ENCODE measurements around the gene USP6.
"Not testable (repeated sequence)": the region's sequence is repeated elsewhere in the genome, so short reads cannot be mapped to it uniquely, and the experiment has no call there.

The USP6 gene

DNA sequence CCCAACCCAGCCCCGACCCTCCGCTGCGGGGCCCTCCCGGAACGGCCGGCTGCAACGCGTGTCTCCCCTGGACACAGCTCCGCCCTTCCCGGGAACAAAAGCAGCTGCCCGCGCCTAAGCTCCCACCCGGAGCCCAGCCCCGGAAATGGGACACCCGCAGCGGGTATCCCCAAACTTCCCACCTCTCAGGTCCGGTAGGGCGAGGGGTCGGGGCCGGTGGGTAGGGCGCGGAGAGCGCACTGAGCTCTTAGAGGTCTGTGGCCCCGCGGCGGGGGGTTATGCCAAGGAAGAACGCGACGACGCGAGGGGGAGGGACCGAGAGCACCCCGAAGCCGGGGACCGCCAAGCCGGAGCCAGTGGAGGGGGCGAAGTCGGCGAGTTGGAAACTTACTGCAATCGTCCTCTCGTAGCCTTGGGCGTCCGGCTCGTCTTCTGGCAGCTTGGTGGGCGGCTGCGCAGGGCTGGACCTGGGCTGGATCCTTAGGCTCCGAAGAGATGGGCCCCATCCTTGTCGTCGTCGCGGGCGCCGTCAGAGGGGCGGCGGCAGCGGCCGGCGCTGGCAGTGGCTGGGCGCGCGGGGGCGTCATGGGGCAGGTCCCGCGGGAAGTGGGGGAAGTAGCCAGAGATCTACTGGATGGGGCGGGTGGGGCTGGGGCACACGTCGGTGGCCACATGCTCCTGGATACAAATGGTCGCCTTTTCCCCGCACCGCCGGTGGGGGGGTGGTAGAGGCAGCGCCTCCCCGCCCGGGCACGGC lies 6.9 kb downstream of the USP6 start:
- no peak for DNase-seq

DNA sequence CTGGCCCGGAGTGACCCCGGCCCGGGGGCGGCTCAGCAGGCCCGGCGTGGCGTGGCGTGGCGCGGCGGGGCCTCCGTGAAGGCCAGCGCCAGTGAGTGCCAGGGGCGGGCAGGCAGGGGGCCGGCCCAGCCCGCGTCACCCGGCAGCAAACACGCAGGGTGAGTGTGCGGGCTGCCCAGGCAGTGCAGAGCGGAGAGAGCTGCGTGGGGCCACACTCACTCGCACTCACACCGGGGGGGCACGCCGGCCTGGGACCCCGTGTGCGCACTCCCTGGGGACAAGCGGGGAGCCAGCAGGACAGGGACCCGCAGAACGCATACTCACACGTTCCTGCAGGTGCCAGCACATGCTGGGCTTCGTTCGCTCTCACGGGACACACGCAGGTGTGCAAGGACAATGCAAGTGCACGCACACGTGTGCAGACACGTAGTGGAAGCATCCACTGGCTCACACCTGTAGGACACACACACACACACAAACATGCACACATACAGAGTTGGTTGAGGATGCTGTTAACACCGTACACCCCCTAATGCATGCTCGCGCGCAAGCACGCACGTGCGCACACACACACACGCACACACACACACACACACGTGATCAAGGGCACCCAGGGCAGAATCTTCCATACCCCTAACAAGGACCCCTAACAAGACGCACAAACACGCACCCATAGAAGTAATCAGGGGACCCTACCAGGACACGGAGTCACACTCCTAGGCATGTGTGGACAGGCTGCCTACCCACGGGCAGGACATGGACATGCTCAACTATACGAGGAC lies 7.7 kb downstream of the USP6 start:
- no peak for DNase-seq

DNA sequence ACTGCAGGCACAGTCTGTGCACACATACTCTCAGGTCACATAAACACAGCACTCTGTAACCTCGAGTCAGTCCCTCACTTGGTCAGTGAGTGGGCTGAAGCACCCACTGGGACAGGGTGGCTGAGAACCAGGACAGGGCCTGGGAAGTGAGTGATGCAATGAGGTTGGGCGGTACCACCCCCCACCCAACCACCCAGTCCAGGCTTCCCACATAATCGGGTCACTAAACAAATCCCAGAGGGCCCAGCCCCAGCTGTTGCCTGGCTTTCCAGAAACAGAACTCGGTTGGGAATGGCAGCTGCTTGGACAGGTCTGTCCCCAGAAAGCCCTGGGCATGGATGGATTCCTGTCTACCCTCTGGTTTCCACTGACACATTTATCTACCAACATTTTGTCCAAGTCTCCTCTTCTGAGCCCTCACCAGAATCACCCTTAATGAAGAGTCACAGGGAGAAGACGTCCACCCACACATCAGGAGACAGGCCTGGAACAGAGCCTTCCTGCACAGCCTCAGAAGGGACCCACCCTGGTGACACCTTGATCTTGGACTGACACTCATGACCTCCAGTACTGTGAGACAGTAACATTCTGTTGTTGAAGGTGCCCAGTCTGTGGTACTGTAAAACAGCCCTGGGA lies 8.4 kb downstream of the USP6 start:
- not testable (repeated sequence) for DNase-seq

DNA sequence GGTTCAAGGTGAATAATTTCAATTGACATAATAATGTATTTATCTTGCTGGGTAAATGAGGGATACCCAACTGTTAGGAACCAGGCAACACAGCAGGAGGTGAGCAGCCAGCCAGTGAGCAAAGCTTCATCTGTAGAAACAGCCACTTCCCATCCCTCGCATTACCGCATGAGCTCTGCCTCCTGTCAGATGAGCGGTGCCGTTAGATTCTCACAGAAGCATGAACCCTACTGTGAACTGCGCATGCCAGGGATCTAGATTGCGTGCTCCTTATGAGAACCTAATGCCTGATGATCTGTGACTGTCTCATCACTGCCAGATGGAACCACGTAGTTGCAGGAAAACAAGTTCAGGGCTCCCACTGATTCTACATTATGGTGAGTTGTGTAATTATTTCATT lies 9.1 kb downstream of the USP6 start:
- not testable (repeated sequence) for DNase-seq

DNA sequence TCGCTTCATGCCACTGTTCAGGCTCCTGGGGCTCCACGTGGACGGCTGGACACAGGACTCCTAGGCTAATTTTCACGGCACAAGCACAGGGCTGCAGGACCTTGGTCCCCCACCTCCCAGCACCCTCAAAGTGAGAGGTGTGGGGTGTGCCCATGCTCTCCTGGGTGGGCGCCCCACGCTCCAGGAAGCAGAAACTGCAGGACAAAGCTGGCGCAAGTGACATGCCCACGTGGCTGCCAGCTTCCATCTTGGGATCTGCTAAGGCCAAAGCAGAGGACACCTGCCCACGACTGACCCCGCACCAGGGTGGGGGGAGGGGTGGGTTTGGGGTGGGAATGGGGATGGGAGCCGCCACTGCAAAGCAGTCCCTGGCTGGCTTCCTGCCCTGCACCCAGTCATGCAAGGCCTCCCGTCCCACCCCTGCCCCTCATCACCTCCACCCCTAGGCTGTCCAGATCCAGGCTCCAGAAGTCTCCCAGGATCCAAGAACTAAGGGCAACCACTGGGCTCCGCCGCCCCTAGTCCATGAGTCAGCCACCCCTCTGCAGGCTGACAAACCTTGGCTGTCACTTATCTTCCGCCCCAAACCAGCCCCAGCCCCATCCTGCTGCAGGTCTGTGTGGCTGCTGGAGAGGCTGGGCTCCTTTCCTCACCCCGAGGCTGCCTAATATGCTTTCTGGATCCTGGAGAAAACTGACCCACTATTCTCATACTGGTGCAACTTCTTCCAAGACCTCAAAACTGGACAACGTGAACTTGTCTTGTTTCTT lies 11.1 kb downstream of the USP6 start:
- DNase-seq = no peak

DNA sequence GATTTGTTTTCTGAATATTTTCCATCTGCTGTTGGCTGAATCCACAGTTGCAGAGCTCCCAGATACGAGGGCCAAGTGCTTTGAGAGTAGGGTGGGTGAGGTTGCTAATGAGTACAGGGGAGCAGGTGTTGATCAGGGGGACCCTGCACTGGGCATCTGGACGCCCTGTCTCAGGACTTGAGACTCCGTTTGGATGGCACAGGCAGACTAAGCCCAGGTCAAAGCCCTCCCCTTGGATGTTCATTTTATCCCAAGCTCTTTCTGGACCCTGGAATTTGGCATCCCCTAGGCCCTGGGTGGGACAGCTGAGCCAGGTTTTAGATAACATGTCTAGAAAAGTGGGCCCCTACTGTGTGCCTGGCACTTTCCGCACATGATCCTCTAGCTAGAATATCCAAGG lies 12.1 kb downstream of the USP6 start:
- DNase-seq = no peak

DNA sequence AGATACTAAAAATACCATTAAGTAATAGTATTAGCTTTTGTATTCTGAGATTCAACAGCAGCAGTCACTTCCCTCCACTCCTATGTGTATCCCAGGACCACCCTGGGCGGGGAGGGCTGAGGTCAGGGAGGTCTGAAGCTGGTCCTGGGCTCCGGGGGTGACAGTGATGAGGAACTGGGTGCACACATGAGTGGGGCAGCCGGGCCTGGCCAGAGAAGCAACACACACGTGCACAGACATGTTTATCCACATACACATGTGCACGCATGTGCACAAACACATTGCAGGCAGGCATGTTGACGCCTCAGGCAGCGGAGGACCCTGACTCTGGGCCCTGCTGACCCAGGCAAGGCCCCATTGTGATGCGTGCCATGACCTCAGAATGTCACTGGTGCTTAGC lies 12.6 kb downstream of the USP6 start:
- not testable (repeated sequence) for DNase-seq

DNA sequence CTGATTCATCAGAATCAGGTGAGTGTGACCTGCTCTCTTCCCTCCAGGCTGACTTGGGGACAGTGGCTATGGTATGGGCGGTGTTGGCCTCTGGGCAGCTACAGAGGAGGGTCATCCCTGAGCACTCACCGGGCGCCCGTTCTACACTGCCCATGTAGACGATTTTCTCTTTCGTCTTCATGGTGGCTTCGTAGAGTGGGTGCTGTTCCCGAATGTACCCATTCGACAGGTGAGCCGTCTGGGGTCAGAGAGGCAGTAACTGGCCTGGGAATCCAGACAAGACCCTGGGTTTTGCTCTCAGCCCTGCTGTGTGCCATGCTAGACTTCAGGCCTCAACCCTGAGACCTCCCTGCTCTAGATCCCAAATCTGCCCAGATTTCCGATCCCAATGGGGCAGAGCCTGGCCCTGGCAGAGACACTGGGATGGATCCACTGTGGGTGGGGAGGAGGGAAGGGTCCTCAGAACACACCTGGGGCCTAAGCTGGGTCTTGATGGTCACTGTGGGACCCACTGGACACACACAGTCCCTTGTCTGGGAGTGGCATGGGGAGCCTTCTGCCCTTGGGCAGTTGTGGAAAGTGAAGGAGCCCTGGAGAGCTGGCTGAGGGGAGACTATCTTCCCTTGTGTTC lies 13.2 kb downstream of the USP6 start:
- DNase-seq = no peak

DNA sequence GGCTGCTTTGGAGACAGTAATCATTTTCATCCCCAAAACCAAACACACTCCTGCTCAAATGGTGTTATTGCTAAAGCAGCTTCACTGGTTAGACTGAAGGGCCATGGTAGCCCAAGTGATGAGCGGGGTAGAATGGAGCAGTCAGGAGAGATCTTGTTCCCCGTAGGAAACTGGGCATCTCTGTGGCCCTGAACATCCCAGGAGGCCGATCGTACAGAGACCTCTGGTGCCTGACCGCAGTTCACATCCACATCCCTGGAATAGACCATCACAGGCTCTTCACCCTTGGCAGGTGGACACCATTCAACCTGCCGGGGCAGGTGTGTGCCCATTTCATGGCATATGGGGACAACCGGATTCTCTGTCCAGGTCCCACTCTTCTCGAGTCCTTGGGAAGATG lies 13.9 kb downstream of the USP6 start:
- not testable (repeated sequence) for DNase-seq

DNA sequence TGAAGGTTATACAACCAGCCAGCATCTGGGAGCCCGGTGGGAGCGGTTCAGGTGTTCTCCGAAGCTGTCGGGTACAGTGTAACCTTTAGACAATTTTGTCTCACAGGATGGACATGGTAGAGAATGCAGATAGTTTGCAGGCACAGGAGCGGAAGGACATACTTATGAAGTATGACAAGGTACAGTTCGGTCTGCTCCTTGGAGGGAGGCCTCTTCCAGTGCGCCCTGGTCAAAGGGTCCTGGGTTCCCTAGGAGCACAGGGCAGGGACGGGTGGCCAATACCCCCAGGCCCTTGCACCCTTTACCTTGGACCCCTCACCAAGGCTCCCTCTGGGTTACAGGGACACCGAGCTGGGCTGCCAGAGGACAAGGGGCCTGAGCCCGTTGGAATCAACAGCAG lies 14.4 kb downstream of the USP6 start:
- not testable (repeated sequence) for DNase-seq

DNA sequence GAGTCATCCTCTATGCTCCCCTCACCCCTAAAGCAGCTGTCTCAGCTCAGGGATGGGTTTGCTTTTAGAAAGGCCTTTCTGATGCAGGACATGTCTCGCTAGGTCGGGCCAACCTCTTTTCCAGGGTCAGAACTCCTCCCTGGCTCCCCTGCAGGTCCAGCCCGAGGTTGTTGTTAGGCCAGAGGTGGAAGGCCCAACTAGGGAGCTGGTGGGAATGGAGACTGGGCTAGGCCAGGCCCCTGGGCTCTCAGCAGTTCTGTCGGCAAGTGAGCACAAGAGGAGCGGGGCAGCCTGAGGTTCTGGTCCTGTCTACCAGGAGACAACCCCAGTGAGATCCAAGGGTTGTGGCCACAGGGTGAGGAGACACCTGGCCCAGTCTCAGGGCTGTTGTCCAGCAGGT lies 14.9 kb downstream of the USP6 start:
- DNase-seq = not testable (repeated sequence)

DNA sequence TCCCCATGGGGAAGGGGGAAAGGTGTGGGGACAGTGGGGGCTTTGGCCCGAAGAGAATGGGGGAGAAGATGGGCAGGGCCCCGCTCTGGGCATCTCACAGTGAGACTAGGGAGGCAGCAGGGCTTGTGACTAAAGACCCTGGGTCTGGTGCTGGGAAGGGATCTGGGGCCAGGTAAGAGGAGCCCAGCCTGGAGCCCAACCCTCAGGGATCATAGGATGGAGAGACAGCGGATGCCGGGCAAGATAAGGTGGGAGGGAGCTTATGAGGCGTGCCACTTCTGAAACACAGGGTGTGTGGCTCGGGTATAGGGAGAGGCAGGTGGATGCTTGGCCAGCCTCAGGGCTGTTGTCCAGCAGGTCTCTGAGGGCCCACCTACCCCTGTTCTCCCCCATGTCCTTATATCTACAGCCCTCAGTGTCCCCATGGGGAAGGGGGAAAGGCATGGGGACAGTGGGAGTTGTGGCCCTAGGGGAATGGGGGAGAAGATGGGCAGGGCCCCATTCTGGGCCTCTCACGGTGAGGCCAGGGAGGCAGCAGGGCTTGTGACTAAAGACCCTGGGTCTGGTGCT lies 15.4 kb downstream of the USP6 start:
- no peak for DNase-seq

DNA sequence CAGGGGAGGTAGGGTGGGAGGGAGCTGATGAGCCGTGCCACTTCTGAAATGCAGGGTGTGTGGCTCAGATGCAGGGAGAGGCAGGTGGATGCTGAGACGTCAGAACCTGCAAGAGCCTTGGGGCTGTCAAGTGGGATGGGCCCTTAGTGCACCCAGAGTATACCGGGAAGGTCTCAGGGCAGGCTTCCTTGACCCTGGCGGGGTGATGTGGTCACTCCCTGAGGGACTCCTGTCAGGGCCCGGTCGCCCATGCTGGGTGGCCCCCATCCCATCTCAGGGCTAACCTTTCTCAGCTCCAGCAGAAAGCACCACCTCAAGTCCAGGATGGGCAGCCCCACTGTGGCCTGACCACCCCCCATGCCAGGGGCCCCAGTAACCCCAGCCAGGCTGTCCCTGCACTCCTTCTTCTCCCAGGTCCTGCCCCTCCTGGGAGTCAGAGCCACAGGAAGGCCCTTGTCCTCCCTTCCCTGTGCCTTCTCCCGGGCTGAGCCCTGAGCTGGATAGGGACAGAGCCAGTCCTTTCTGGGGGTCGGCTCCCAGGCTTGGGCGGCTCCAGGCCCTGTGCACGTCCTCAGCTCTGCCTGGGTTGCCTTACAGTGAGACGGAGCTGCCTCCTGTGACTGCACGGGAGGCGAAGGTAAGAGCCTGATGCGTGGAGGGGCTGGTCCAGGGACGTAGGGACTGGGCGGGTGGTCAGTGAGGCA lies 16.1 kb downstream of the USP6 start:
- DNase-seq = not testable (repeated sequence)

DNA sequence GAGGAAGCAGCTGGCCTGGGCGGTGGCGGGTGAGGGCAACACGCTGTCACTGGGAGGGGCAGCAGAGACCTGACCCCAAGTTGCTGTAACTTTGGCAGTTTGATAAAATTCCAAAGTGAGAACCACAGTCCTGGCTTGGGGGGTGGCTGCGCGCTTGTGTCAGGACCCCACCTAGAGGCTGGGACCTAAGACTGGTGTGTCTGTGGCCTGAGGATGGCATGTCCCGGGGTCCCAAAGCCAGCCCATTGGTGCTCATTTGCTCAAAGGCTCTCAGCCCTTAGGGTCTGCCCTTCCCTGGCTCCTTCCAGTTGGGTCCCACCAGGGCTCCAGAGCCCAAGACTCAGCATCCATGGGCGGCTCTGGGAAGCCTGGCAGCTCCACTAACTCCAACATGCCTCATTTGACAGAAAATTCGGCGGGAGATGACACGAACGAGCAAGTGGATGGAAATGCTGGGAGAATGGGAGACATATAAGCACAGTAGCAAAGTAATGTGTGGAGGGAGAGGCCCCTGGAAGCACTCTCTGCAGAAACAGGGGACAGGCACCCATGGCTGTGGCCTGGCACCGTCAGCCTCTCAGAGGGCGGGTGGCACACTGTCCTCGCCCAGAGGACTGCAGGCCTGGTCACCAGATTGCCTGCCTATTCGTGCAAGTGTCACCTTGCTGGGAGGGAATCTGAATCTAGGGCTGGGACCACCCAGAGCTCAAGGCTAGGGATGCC lies 16.8 kb downstream of the USP6 start:
- not testable (repeated sequence) for DNase-seq

DNA sequence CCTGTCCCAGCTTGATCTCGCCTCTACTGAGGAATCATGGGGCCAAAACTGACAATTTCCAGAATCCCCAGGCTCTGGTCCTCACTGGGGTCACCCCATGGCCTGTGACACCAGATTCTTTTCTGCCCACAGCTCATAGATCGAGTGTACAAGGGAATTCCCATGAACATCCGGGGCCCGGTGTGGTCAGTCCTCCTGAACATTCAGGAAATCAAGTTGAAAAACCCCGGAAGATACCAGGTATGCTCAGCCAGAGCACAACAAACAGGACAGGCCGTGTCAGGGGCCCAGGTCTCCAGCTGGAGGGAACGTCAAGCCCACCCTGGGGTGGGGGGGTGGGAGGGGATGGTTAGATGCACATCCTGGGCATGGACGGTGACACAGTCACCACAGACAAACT lies 17.5 kb downstream of the USP6 start:
- DNase-seq = no peak

DNA sequence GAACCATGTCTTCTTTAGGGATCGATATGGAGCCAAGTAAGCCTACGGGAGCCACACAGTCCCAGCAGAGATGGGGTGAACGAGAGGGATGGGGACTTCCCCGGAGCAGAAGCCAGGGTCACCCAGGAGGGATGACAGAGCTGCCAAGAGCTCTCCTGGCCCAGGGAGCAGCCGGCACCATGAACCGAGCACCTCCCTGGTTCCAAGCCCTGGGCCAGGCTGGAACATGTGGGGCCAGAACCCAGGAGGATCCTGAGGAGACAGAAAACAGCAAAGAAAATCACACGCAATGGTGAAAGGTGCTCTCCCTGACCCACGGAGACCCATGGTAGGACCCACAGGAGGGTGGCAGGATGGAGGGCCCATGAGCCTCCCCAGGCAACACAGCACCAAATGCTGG lies 18.1 kb downstream of the USP6 start:
- not testable (repeated sequence) for DNase-seq

DNA sequence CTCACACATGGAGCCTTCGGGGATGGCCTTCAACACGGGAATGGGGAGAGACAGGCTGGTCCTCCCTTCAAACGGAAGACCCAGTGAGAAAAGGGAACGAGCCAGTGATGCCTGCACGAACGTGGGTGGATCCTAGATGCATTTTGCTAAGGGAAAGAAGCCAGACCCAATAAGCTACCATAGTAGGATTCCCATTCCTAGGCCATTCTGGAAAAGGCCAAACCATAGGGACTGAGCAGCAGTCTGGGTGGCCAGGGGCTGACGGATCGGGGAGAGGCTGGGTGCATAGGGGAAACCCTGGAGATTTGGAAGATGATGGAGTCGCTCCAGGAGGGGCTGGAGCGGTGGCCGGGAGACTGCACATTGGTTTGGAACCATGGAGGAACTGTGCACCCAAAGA lies 18.7 kb downstream of the USP6 start:
- not testable (repeated sequence) for DNase-seq

DNA sequence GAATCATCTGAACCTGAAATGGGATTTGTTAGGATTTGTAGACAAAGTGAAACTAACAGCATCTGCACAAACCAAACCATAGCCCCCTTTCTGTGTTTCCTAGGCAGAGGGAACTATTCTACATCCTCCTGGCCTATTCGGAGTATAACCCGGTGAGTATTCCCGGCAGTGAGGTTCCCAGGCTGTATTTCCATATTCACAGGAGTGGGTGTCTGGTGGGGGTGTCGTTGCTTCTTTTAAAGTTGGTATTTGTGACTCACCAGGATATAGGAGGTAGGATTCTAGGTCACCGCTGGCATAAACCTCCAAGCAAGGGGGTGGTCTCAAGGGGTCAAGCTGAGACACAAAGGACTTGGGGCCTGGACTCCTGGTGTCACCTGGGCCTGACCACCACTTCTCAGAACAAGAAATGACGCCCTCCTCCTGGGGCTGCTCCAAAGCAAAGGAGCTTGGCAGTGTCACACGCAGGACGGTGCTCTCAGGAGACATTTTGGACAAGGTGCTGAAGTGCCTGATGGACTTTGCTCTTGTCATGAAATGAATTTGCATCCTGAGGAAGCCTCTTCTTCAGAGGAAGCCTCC lies 19.4 kb downstream of the USP6 start:
- not testable (repeated sequence) for DNase-seq

DNA sequence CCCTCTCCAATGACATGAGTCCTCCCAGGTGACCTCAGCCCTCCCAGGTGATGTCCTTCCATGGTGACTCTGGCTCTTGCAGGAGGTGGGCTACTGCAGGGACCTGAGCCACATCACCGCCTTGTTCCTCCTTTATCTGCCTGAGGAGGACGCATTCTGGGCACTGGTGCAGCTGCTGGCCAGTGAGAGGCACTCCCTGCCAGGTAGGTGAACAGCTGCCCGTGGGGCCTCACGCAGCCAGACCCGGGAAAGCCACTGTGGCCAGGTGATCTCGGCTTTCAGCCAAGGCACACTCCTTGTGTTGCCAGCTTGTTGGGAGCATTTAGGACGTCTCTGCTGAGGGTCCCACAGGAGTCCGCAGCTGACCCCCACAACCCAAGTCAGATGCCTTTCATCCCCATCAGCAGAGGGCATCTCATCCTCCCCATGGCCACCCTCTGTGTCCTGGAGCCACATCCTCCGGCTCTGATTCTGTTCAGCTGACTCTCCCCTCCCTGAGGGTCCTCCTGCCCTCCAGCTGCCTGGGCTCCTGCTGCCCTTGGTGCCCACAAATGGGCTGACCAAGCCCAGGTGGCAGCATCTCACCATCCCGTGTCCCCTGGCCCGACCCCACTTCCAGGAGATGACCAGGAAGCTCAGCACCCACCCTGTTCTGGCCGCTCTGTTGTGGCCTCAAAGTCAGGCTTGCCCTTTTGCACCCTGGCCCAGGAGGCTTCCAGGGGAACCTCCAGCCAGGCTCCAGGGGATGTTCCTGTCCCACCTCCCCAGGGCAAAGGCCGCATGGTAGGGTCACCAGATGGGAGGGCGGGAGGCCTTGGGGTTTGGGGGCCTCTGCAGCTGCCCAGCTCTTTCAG lies 20.1 kb downstream of the USP6 start:
- no peak for DNase-seq
